Activated CD8-positive, alpha-beta memory T cell treated with anti-CD3 and anti-CD28 coated beads for 24 hours (primary cell): Measurements from ENCODE around the gene BMP6.

Experiments used
- DNase-seq: peaks from one replicate; pipeline ENCODE4 v3.0.0-alpha.2; 2020

BMP6 gene

GRCh38 chr6:7910298-7910653, 184.4 kb downstream of the BMP6 start:
- DNase-seq = no peak

GRCh38 chr6:7910654-7911344, 184.9 kb downstream of the BMP6 start, which contains the start of gene TXNDC5:
TSS of gene TXNDC5 (minus strand) at chr6:7910788. CDS start at chr6:7910776, 12 bp downstream.
- peak; percentile 90 for DNase-seq

DNA sequence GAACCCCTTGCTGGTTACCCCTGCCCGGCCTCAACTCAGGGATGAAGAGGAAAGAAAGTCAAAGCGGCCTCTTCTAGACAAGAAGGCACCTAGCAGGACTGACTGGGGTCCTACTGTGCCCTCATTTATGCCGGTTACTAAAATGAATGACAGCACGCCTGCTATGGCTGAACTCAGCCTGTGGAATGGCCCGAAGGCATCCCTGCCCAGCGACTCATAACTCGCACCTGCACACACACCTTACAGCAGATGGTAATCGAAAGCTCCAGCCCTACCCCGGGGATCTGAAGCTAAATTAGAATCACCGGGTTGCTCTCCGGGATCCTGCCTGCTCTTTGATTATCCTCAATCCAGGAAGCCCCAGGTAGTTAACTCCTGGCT, 185.4 kb downstream of the BMP6 start:
- no peak for DNase-seq

DNA sequence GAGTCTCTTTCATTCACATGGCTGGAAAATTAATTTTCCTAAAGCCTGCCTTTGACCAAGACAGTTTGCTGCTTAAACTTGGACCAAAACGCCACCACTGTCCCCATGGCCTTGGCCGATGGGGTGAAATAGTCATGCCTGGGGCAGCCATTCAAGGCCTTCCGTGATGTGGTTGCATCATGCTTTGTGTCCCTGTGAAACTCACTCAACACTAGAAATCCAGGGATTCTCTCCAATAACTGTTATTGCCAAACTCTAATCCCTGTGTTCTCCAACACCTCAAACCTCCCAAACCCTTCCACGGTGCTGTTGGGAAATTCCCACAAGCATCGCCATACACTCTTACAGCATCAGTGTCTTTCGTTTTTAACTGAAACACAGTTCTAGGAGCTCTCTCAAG, 186.1 kb downstream of the BMP6 start:
- DNase-seq = no peak

DNA sequence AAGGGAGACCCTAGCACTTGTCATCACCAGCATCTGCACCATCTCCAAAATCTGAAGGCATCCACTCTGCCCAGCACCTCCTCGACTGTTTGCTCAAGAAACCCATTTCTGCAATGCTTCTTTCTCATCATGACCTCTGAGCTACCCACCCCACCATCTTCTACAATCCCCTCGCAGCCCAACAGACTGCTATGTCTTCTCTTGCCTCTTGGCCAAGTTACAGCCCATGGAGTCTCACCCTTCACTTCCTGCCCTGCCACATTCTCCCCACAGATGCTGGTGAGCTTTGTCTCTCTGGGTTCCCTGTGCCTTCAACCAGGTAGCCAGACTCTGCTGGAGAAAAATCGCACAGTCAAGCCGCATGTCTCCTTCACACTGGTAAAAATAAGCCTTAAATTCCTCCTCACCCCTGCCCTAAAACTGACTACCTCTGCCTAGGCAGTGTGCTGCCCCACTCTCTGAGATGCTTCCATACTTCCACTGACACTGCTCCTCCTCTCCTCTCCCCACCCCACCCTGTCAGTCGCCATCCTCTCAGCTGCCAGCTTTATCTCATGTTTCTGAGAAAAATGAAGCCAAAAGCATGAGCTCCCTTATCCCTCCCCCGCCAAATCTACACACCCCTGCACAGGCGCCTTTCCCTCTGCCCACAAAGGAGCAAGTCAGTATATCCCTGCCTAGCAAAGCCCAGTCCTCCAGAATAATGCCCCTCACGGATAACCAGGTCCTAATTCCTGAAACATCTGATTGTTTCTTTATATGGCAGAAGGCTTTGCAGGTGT, 187.0 kb downstream of the BMP6 start:
- no peak for DNase-seq

DNA sequence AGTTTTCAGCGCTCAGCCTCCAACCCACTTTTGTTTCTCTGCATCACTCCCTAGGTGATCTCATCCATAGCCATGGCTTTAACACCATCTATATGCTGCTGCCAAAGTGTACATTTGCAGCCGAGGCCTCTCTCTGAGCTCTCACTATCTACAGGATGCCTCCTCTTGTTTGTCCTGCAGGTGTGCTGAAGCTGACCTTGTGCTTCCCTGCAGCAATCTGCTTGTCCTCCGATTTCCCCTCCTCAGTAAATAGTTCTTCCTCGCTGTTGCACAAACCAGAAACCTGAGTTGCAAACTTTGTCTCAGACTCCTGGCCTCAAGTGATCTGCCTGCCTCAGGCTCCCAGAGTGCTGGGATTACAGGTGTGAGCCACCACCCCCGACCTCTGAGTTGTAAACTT, 188.4 kb downstream of the BMP6 start:
- no peak for DNase-seq

DNA sequence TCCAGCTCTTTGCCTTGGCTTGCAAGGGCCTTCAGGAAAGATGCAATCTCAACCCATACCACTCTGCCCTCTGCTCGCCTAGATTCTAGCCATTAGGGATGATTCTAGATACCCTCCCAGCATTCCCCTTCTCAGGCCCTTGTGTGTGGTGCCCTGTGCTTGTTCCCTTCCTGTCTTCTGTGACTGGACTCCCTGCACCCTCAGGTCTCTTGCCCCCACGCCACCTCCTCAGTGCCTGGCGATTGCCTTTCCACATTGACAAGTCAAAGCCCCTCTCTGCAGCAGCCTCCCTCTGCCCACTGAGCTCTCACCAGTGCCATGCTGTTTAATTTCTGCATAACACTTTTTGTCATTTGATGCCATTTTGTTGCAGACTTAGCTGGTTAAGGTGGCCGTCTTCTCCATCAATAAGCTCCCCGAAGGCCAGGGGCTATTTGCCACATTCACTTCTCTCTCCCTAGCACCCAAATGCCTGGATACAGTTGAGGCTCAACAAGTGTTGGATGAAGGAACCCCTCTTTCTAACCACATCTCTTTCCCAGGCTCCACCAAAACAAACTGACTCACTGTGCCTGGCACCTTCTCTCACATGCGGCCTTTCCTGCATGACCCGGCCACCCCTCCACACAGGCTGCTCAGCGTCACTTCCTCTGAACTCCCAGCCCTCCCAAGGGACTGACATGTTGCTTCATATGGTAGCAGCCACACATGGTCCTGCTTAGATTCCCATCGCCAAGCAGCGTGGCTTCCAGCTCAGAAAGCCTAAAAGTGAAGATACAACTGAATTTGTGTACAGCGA, 189.3 kb downstream of the BMP6 start:
- no peak for DNase-seq

DNA sequence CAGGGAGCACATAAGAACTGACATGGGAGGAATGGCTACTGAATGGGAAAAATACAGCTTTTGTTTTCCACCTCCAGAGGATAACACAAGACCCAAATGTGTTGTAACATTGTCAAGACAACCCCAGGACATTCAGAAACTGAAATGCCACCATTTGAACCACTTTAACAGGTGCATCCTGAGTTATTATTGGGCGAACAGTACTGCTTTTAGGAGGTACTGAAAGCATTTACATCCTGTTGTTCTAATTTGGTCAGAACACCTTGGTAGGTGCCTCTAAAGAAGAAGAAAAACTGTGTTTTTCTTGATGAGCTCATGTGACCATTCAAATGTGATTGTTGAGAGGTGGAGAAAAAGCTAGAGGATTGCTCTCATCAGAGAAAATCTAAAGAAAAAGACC, 191.1 kb downstream of the BMP6 start:
- no peak for DNase-seq

GRCh38 chr6:7917729-7918128, 191.8 kb downstream of the BMP6 start:
- no peak for DNase-seq

DNA sequence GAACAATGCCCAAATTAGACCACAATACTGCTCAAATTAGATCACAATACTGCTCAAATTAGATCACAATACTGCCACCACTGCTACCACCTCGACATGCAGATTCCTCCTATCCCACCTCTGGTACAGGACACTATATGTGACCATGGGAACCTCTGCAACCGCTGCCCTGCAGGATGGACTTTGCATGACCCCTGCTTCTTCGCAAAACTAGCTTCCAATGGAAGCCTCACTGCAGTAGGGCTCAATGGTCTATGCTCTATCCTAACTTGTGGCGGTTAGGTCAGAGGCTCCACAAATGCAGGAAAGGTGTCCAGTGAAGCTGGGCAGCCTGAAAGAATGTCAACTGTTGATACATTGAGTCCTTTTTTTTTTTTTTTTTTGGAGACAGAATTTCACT, 192.5 kb downstream of the BMP6 start:
- no peak for DNase-seq

DNA sequence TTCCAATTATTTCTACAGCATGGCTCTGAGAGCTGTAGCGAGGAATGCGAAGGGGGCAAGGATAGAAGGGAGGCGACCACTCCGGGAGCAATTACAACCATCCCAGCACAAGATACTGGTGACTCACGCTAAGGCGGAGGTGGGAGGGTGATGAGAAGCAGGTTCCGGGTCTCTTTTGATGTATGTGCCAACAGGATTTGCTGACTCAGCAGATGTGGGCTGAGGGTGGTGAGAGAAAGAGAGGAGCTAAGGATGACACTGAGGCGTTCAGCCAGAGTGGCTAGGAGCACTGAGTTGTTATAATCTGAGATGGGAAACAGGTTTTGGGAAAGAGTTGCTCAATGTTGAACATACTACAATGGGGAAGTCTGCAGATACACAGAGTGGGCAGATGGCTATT, 194.0 kb downstream of the BMP6 start:
- no peak for DNase-seq

- DNase-seq = no peak
These were observed 194.5 kb downstream of the BMP6 start for GRCh38 chr6:7920425-7920824.

- DNase-seq = no peak
These were observed 195.1 kb downstream of the BMP6 start for GRCh38 chr6:7921046-7921445.

- DNase-seq = no peak
These were observed 195.8 kb downstream of the BMP6 start for GRCh38 chr6:7921632-7922092.

DNA sequence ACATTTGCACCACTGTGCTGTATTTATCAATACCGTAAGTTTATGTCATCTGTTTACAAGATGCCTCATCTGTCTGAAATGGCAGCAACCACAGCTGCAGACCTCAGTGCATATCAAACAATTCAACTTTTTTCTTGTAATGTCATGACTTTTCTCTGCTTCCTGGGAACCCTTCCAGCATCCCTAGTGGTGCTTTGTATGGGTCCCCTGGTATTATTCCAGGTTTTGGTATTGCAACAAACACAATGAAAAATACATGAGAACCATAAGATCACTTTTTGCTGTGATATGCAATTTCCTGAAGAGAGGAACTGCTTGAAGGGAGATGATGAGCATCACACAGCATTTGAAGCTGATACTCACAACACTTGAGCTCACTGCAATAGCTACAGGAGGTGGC, 196.7 kb downstream of the BMP6 start:
- no peak for DNase-seq

- no peak for DNase-seq
These were observed 199.0 kb downstream of the BMP6 start for GRCh38 chr6:7924867-7925266.
